A673 (cell line): ENCODE data around the gene SGSM2. TPM values are rescaled to one million over a fixed set of nuclear protein-coding genes. Genes with fewer than 3 reads are reported as not detected.
A peak's percentile ranks its signal among the peaks of the same experiment; 100 is the strongest.

ENCODE experiments used
- BruUV-seq: library from RNA; stranded (reverse); fragments of 400-500 nt; replicated peaks from 2 replicates; lab custom pipeline; 2021; lab: Mats Ljungman, UMichigan
- CTCF ChIA-PET: fragments of 300-600 bp; sonication (Branson Sonifier 250); formaldehyde crosslinking; loops from one replicate; lab custom pipeline; 2022; ENCODE audit warnings: antibody characterized with exemption; lab: Charles Lee
- POLR2A ChIA-PET: fragments of 300-600 bp; sonication (Branson Sonifier 250); formaldehyde crosslinking; loops from one replicate; lab custom pipeline; 2022; ENCODE audit warnings: antibody characterized with exemption; ENCODE audit not compliant: low non-redundant PET; lab: Charles Lee
- DNase-seq: peaks from one replicate; pipeline ENCODE4 v3.0.0-alpha.2; 2015; ENCODE audit warnings: low spot score
- H3K27ac ChIP-seq: fragments of 200-600 bp; sonication (generic); 2 replicates; pipeline ENCODE4 v1.5.1; 2016; ENCODE audit warnings: mixed run types, low read depth, mild to moderate bottlenecking, mixed read lengths, antibody characterized with exemption, low read length; ENCODE audit not compliant: poor library complexity, severe bottlenecking
- H3K27me3 ChIP-seq: fragments of 200-600 bp; sonication (generic); replicated peaks from 2 replicates; pipeline ENCODE4 v1.6.1; 2017; ENCODE audit warnings: mixed run types, low read depth, mild to moderate bottlenecking, mixed read lengths, antibody characterized with exemption, low read length; ENCODE audit not compliant: insufficient read depth, poor library complexity
- H3K36me3 ChIP-seq: fragments of 200-600 bp; sonication (generic); 2 replicates; pipeline ENCODE4 v1.6.1; 2016; ENCODE audit warnings: mixed run types, mild to moderate bottlenecking, mixed read lengths, antibody characterized with exemption, low read length; ENCODE audit not compliant: insufficient read depth, poor library complexity, severe bottlenecking
- H3K4me1 ChIP-seq: fragments of 200-600 bp; sonication (generic); 2 replicates; pipeline ENCODE4 v1.6.1; 2017; ENCODE audit warnings: mixed run types, mild to moderate bottlenecking, mixed read lengths, antibody characterized with exemption, low read length; ENCODE audit not compliant: insufficient read depth, poor library complexity, severe bottlenecking
- H3K4me3 ChIP-seq: fragments of 200-600 bp; sonication (generic); 2 replicates; pipeline ENCODE4 v1.5.1; 2016; ENCODE audit warnings: low read depth, mixed run types, mild to moderate bottlenecking, mixed read lengths, low read length; ENCODE audit not compliant: poor library complexity, severe bottlenecking
- H3K9me3 ChIP-seq: fragments of 200-600 bp; sonication (generic); 2 replicates; pipeline ENCODE4 v1.6.1; 2016; ENCODE audit warnings: mixed run types, low read depth, mild to moderate bottlenecking, mixed read lengths, antibody characterized with exemption, low read length; ENCODE audit not compliant: poor library complexity, severe bottlenecking
- EZH2 ChIP-seq: fragments of 200-600 bp; sonication (generic); IDR thresholded peaks from 2 replicates; pipeline ENCODE4 v1.6.1; 2017; ENCODE audit warnings: borderline replicate concordance, low read depth, mild to moderate bottlenecking, mixed read lengths, antibody characterized with exemption, low read length; ENCODE audit not compliant: poor library complexity, severe bottlenecking
- intact Hi-C: fragments of 100-400 bp; cut with micrococcal nuclease; formaldehyde crosslinking; loops from one replicate; pipeline ENCODE4 v1.10.0; 2022; ENCODE audit not compliant: unreplicated experiment
- total RNA-seq: library from RNA; stranded (reverse); gene quantifications from 2 replicates; pipeline ENCODE4 v1.2.3, GENCODE V29; 2021
- TF ChIP-seq, protein P1 (sequence below): fragments of 300-800, 200-600 bp; sonication (generic); conservative IDR thresholded peaks from 2 replicates; pipeline ENCODE4 v1.5.1; 2017; ENCODE audit warnings: low read depth, mild to moderate bottlenecking, antibody characterized with exemption, low read length, moderate library complexity, mixed read lengths

Gene SGSM2
- total RNA-seq, 1 experiment from 2014 or later = 81.2 TPM

DNA sequence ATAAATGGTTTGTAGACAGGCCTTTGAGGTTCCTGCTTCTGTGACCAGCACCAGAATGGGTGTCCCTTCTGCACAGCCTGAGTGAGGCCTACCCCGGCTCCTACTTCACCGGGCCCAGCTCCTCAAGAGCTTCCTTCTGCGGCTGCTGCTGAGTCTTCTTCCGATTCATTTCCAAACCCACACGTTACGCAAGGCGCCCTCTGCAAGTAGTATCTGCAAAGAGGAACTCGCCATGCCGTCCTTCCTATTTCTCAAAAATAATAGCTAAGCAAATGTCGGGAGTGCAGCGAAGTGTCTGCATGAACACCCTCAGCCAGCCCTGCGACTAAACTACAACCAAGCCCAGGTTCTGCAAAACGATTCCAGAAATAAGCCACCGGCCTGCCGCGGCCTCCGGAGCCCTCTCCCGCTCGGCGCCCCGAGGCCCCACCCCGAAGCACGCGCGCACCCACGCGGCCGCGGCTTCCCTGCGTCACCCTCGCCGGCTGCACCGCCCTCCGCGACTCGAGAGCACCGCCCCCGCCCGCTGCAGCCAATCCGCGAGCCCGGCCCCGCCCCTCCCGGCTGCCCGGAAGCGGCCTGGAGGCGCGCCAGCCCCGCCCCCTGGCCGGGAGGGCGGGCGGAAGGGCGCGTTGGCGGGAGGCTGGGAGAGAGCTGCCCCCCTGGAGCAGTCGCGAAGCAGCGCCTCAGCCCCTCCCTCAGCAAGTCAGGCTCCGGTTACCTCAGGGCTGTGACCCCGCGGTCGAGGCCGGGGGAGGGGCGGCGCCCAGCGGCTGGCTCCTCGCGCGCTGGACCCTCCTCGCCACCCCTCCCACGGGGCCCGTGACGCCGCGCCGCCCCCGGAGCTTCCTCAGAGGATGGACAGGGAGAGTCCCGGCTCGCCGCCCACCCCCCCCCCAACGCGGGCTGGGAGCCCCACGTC, 55.2 kb downstream of the SGSM2 start:
- H3K9me3 ChIP-seq = no peaks in the 10 kb centered on the region
- ChIA-PET POLR2A (interaction anchor here (0.5 to 0.6 kb wide), 2 partner anchors 9 to 24 kb away, joined by 4 to 9 read pairs; no protein-coding TSS in a partner anchor), CTCF (interaction anchor here (1.4 to 1.8 kb wide), 3 partner anchors 10 to 24 kb away, joined by 3 to 9 read pairs (median 7); no protein-coding TSS in a partner anchor)
- peak overlapping the region; percentile 78 for H3K4me3 ChIP-seq
- H3K27ac ChIP-seq = peak overlapping the region; percentile 100
- H3K4me1 ChIP-seq = peaks cover 45% of the 10 kb centered on the region
- TF ChIP-seq, protein P1, sequence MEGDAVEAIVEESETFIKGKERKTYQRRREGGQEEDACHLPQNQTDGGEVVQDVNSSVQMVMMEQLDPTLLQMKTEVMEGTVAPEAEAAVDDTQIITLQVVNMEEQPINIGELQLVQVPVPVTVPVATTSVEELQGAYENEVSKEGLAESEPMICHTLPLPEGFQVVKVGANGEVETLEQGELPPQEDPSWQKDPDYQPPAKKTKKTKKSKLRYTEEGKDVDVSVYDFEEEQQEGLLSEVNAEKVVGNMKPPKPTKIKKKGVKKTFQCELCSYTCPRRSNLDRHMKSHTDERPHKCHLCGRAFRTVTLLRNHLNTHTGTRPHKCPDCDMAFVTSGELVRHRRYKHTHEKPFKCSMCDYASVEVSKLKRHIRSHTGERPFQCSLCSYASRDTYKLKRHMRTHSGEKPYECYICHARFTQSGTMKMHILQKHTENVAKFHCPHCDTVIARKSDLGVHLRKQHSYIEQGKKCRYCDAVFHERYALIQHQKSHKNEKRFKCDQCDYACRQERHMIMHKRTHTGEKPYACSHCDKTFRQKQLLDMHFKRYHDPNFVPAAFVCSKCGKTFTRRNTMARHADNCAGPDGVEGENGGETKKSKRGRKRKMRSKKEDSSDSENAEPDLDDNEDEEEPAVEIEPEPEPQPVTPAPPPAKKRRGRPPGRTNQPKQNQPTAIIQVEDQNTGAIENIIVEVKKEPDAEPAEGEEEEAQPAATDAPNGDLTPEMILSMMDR = no peak
- no peak for TF ChIP-seq EZH2
- H3K27me3 ChIP-seq = no peaks in the 10 kb centered on the region
- H3K36me3 ChIP-seq = peaks cover 2% of the 10 kb centered on the region
- intact Hi-C loops = no loop called here
- peak; percentile 96 for DNase-seq
- BruUV-seq = TSS peak; percentile 49

DNA sequence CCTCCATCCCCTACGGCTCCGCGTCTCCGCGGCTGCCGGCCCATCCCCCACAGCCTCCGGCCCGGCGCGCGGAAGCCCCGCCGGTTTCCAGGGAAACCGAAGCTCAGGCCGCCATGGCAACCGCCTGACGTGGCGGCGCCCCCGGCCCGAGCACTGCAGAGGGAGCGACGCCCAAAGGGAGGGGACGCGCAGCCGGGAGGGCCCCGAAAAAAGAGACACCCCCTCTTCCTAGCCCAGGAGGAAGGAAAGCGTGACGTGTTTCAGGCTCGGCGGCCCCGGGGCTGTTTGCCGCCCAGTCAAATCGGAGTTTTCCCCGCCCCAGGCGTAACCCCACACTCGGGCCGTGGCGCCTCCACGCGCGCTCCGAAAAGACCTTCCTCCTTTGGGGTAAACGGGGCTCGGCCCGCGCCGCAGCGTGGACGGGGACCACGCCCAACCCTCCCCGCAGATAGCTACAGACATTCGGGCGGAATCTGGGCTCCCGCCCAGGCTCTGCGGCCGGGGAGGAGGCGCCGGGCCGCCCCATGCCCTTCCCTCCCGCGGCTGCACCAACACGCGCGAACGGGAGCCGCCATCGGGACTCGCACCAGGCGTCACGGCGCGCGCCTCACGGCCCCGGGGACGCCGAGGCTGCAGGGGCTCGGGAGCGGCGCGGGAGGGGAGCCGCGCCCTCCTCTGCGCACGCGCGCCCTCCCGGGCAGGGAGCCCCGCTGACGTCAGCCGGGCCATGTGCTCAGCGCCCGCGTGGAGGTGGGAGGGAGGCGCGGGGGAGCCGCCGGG, 56.1 kb downstream of the SGSM2 start:
- TF ChIP-seq, protein P1 = no peak
- TF ChIP-seq EZH2 = no peak
- H3K27me3 ChIP-seq = no peaks in the 10 kb centered on the region
- H3K36me3 ChIP-seq = no peaks in the 10 kb centered on the region
- peak; percentile 96 for DNase-seq
- peak overlapping the region; percentile 100 for H3K27ac ChIP-seq
- CTCF ChIA-PET = interaction anchor here (1.4 to 1.8 kb wide), 2 partner anchors 11 to 23 kb away, joined by 7 to 9 read pairs; no protein-coding TSS in a partner anchor
- no TSS peak for BruUV-seq
- intact Hi-C loops = no loop called here
- peaks cover 53% of the 10 kb centered on the region for H3K4me1 ChIP-seq
- peak overlapping the region; percentile 78 for H3K4me3 ChIP-seq
- POLR2A ChIA-PET = interaction anchor here (0.6 kb wide), 1 partner anchor 8 kb away, joined by 9 read pairs; no protein-coding TSS in a partner anchor
- H3K9me3 ChIP-seq = no peaks in the 10 kb centered on the region
